Tibial nerve (tissue), 4 donors: ENCODE results near the gene CLASP1. TPM values are rescaled to one million over a fixed set of nuclear protein-coding genes. Genes with fewer than 3 reads are reported as not detected.
A peak's percentile ranks its signal among the peaks of the same experiment; 100 is the strongest.

Experiments
- DNase-seq, 2 donors: peaks; one replicate each; pipeline ENCODE4 v3.0.0-alpha.2; 2019; ENCODE audit warnings: low spot score in 2 of 2
- H3K27ac ChIP-seq, 4 donors: fragments of 200-600 bp; sonication (generic) in 3 of 4; one replicate each; pipeline ENCODE4 v1.5.1; 2017 to 2019; ENCODE audit warnings: mild to moderate bottlenecking in 1 of 4
- H3K27me3 ChIP-seq, 2 donors: fragments of 200-600 bp; sonication (generic) in 1 of 2; one replicate each; pipeline versions ENCODE4 v1.5.1 to v1.6.0; 2017 to 2019
- H3K36me3 ChIP-seq, 3 donors: fragments of 200-600 bp; sonication (generic); one replicate each; pipeline ENCODE4 v1.5.1; 2018 to 2019
- H3K4me1 ChIP-seq, 4 donors: fragments of 200-600 bp; sonication (generic) in 3 of 4; one replicate each; pipeline ENCODE4 v1.5.1; 2017 to 2019
- H3K4me3 ChIP-seq, 4 donors: fragments of 200-600 bp; sonication (generic) in 3 of 4; one replicate each; pipeline ENCODE4 v1.5.1; 2017 to 2019; ENCODE audit warnings: mild to moderate bottlenecking in 1 of 4, moderate library complexity in 1 of 4
- H3K9me3 ChIP-seq, 4 donors: fragments of 200-600 bp; sonication (generic) in 3 of 4; one replicate each; pipeline ENCODE4 v1.5.1; 2017 to 2019
- EP300 ChIP-seq, 2 donors: sonication (generic); formaldehyde crosslinking; IDR thresholded peaks; one replicate each; pipeline ENCODE4 v1.6.1; 2017; ENCODE audit warnings: antibody characterized with exemption in 2 of 2, mild to moderate bottlenecking in 1 of 2
- POLR2A ChIP-seq, 2 donors: fragments of 450-650 bp; IDR thresholded peaks; one replicate each; pipeline ENCODE4 v1.6.1; 2017; ENCODE audit warnings: antibody characterized with exemption in 2 of 2, mild to moderate bottlenecking in 2 of 2, moderate library complexity in 2 of 2
- WGBS, 2 donors: methylation state at CpG; one replicate each; pipeline ENCODE4 v1.1.5; 2018; 5-methylcytosine and 5-hydroxymethylcytosine counted together
- total RNA-seq, 4 donors: library from RNA; depleted of rRNA; stranded (reverse); fragments of >200 nt; gene quantifications; one replicate each; pipeline ENCODE4 v1.1.0, GENCODE V29; 2016
- TF ChIP-seq, protein P1 (sequence below), 5 experiments: fragments of 200-600 bp in 3 of 5; fragments of 450-650 bp in 2 of 5; sonication (generic) in 3 of 5; IDR thresholded peaks; one replicate each; pipeline ENCODE4 v1.5.1; 2016 to 2019; ENCODE audit warnings: antibody characterized with exemption in 5 of 5, mild to moderate bottlenecking in 3 of 5, moderate library complexity in 2 of 5

CLASP1 gene
- total RNA-seq, 4 donors from 2014 or later: 72.8 to 164 (median 88.6) TPM

- no peaks in the 10 kb centered on the region for H3K9me3 ChIP-seq
- peaks cover 0 to 8% (median 0%) of the 10 kb centered on the region in 3 donors for H3K36me3 ChIP-seq
- H3K27ac ChIP-seq: no peak overlapping the region
- TF ChIP-seq EP300 (IDR thresholded peaks at IDR 0.05) (no peak), POLR2A (IDR thresholded peaks at IDR 0.05) (no peak)
- TF ChIP-seq, protein P1, sequence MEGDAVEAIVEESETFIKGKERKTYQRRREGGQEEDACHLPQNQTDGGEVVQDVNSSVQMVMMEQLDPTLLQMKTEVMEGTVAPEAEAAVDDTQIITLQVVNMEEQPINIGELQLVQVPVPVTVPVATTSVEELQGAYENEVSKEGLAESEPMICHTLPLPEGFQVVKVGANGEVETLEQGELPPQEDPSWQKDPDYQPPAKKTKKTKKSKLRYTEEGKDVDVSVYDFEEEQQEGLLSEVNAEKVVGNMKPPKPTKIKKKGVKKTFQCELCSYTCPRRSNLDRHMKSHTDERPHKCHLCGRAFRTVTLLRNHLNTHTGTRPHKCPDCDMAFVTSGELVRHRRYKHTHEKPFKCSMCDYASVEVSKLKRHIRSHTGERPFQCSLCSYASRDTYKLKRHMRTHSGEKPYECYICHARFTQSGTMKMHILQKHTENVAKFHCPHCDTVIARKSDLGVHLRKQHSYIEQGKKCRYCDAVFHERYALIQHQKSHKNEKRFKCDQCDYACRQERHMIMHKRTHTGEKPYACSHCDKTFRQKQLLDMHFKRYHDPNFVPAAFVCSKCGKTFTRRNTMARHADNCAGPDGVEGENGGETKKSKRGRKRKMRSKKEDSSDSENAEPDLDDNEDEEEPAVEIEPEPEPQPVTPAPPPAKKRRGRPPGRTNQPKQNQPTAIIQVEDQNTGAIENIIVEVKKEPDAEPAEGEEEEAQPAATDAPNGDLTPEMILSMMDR (IDR thresholded peaks at IDR 0.05): no peak
- no peaks in the 10 kb centered on the region for H3K27me3 ChIP-seq
- WGBS, 2 donors: 89 to 90% methylated on average over 2 of the region's 2 CpGs
- H3K4me1 ChIP-seq: peaks cover 0 to 33% (median 3%) of the 10 kb centered on the region in 4 donors
- DNase-seq: no peak
- no peak overlapping the region for H3K4me3 ChIP-seq
Measured at GRCh38 chr2:121598087-121598486, 51.2 kb downstream of the CLASP1 start.

DNA sequence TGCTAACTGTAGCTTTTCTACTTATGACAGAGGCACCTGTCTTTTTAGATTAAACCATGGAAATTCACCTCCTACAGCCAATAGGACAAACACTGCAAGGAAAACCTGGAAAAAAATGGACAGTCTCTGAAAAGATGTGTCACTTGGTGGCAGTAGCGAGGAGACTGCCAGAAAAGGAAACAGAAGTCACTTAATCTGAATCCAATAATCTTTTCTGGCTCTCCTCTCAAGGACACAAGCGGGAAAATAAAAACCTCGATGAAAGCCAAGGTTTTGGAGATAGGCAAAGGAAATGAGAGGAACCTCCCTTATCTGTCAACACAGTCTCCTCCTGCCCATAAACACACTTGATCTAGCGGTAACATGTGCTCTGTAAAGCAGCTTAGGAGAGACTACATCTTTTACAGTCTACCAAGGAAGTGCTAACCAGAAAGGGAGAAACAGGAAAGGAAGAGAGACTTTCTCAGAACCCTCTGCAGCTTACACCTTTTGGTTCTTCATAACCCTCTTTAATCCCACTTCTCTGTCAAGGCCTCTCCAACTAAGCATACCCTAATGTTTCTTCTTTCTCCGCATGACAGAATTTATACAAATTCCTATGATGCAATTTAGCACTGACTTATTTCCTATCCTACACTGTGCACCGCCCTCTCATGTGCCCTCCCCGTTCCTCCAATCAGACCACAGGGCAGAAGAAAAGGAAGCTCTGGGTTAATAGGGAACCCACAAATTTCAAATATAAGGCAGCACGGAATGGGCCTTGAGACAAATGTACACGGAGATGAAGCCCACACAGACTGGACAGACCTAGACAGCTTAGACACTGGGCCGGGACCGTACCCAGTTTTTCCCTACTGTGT lies 52.8 kb downstream of the CLASP1 start:
- peak overlapping the region in 2 of 4 donors; percentile 12 to 72 for H3K27ac ChIP-seq
- TF ChIP-seq, protein P1 (IDR thresholded peaks at IDR 0.05): peak; percentile 12 to 42 (median 28)
- peak in 1 of 2 donors; percentile 6 for TF ChIP-seq EP300 (IDR thresholded peaks at IDR 0.05)
- TF ChIP-seq POLR2A (IDR thresholded peaks at IDR 0.05): no peak
- no peaks in the 10 kb centered on the region for H3K9me3 ChIP-seq
- no peaks in the 10 kb centered on the region for H3K27me3 ChIP-seq
- no peaks in the 10 kb centered on the region for H3K36me3 ChIP-seq
- DNase-seq: peak in 1 of 2 donors; percentile 18
- peak overlapping the region in 1 of 4 donors; percentile 11 for H3K4me3 ChIP-seq
- 47 to 48% methylated on average over 11 of the region's 11 CpGs for WGBS, 2 donors
- H3K4me1 ChIP-seq: peaks cover 0 to 36% (median 3%) of the 10 kb centered on the region in 4 donors

- Histone ChIP-seq H3K36me3 (no peaks in the 10 kb centered on the region), H3K9me3 (no peaks in the 10 kb centered on the region), H3K4me1 (peaks cover 0 to 33% (median 5%) of the 10 kb centered on the region in 4 donors), H3K27ac (peak overlapping the region in 2 of 4 donors; percentile 12 to 72), H3K4me3 (no peak overlapping the region), H3K27me3 (no peaks in the 10 kb centered on the region)
- TF ChIP-seq, protein P1 (IDR thresholded peaks at IDR 0.05): no peak
- no peak for TF ChIP-seq EP300 (IDR thresholded peaks at IDR 0.05)
- no peak for TF ChIP-seq POLR2A (IDR thresholded peaks at IDR 0.05)
- 51 to 54% methylated on average over 6 of the region's 6 CpGs for WGBS, 2 donors
- DNase-seq: no peak
Measured at GRCh38 chr2:121595012-121595891, 54.0 kb downstream of the CLASP1 start.

- Histone ChIP-seq H3K36me3 (peaks cover 0 to 11% (median 0%) of the 10 kb centered on the region in 3 donors), H3K27ac (no peak overlapping the region), H3K9me3 (no peaks in the 10 kb centered on the region), H3K27me3 (no peaks in the 10 kb centered on the region), H3K4me3 (no peak overlapping the region), H3K4me1 (peaks cover 0 to 26% (median 5%) of the 10 kb centered on the region in 4 donors)
- no peak for TF ChIP-seq POLR2A (IDR thresholded peaks at IDR 0.05)
- no peak for TF ChIP-seq EP300 (IDR thresholded peaks at IDR 0.05)
- TF ChIP-seq, protein P1 (IDR thresholded peaks at IDR 0.05): no peak
- WGBS, 2 donors: 94 to 96% methylated on average over 3 of the region's 3 CpGs
- DNase-seq: no peak
Measured at GRCh38 chr2:121591199-121591598, 58.1 kb downstream of the CLASP1 start.
